Stimulated activated CD8-positive, alpha-beta memory T cell treated with anti-CD3 and anti-CD28 coated beads, Interleukin-4, amount 100 ng/mL, for 1 hour (primary cell): ENCODE measurements around the gene SASS6.

Experiments used
- DNase-seq, 2 donors: peaks; one replicate each; pipeline ENCODE4 v3.0.0-alpha.2; 2020; ENCODE audit warnings: low read depth in 2 of 2, low spot score in 1 of 2

Gene SASS6

DNA sequence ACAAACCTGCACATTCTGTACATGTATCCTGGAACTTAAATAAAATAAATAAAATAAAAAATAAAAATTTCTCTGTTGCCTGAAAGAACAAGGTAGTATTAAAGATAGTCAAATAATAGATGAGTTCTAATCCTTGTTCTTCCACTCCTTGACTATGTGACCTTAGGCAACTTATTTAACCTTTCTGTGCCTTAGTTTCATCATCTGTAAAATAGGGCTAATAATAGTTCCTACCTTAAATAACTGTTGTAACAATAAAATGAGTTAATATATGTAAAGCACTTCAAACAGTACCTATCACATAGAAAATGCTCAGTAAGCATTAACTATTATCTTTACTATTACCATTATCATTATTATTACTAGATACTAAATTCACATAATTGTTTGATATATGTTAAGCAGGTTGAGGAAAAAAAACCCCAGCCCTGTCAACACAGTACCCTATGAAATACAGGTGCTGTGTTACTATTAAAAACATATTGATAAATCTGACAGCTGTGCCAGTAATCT is 23.1 kb downstream of the SASS6 start:
- DNase-seq, result no peak

DNA sequence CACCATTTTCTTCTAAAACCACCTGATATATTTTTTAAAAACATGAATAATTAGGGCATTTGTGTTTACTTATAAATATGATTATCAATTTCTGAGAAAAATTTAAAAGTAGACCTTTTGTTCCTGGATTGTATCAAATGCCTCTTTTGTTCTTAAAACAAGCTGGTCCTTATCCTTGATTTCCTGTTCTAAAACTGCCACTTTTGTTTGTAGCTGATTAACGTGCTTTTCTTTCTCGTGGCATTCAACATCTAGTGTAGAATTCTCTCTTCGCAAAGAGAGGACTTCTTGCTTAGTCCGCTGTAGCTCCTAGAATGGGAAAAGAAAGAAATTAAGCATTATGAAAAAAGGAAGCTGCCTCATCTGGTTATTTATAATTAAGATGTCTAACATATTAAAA is 25.0 kb downstream of the SASS6 start:
- DNase-seq, result no peak

DNA sequence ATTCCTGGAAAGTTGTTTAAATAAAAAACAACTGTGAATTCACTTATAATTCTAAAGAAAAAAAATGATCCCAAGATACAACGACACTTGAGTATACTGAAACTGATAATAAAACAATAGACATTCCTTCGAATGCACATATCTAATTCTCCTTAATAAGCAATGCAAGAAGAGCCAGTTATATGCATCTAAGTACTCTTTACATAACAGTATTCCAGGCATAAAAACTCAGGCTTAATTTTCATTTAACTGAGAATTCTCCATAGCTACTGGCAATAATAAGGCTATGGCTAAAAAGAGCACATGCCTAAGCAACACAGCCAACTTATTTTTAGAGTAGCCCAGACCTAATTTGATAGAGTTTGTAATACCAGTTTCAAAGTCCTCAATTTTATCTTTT is 31.2 kb downstream of the SASS6 start:
- DNase-seq, result no peak

GRCh38 chr1:100100202-100100601 is 32.5 kb downstream of the SASS6 start:
- DNase-seq, result no peak

DNA sequence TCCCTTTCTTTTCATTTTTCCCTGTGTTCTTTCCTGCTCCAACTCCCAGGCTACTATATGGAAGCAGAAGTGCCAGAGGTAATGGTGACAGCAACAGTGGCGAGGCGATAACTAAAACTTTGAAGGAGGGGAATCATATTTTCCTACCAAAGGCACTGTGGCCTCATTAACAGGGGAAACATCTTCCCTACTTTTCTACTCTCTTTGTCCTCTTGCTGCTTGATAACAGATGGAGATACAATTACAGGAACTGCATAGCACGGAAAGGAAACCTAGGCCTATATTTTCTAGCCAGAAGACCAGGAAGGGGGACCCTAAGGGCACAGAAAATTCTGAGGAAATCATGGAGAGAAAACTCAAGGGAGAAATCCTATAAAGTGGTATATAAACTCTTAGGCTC is 42.3 kb downstream of the SASS6 start:
- no peak for DNase-seq

DNA sequence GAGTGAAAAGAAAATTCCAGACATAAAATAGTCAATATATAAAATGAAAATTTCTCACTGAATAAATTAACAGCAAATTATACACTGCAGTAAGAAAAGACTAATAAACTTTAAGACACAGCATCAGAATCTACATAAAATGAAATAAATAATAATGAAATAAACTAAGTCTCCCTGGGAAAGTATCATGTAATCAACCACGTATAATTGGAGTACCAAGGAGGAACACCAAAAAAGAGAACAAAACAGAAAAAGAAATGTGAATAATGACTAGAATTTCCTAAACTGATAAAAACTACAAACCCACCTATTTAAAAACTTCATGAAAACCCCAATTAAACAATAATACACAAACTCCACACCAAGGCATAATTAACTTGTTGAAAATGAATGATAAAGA is 43.6 kb downstream of the SASS6 start:
- DNase-seq, result no peak

DNA sequence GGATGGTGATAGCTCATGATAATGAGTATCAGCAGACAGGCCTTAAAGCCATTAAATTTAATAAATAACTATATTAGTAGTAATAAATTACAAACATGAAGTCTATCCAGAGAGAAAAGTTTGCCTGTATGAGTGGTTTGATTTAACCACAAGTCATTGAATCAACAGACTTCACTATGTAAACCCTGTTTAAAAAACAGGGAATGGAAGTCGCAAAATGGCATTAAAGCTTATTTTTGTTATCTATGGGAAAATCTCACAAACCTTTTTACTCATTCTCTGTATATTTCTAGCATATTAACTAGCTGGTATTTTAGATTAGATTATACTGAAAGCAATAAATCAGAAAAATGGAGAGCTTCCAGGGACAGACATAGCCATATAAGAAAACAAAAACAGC is 45.3 kb downstream of the SASS6 start:
- DNase-seq, result no peak

- DNase-seq, result no peak
Observed at GRCh38 chr1:100080331-100080730, 52.4 kb downstream of the SASS6 start.

DNA sequence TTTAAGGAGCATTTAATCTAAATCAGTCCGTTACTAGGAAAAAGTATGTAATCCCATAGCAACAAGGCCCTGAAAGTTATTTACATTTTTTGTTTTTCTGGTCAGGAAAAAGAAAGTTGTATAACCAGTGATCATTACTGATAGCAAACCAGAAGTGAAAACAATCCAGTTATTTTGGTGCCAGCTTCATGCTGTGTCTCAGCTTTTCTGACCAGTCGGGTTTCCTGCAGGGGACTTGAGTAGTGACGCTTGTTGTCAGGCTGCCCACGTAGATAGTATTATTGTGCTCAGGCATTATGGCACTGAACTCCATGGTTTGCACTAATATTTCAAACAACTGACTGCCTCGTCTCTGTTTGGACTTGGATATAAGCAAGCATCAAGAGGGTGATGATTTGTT is 55.2 kb downstream of the SASS6 start:
- DNase-seq, result no peak

GRCh38 chr1:100076744-100077143 is 56.0 kb downstream of the SASS6 start:
- DNase-seq, result no peak

DNA sequence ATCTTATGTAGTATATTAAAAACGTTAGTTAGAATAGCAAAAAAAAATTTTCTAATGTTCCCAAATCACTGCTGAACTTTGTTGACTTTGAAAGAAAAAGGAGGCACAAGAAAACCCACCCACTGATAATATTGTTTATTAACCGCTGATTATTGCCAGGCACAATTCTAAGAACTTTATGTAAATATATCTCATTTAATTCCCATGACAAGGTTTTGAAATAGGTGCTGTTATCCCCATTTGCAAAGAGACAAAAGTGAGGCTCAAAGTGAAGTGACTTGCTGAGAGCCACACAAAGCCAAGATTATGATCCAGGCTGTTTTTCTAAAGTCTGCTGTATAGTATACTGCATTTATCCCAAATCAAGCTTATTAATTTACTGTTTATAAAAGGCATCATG is 56.4 kb downstream of the SASS6 start:
- DNase-seq, result no peak

DNA sequence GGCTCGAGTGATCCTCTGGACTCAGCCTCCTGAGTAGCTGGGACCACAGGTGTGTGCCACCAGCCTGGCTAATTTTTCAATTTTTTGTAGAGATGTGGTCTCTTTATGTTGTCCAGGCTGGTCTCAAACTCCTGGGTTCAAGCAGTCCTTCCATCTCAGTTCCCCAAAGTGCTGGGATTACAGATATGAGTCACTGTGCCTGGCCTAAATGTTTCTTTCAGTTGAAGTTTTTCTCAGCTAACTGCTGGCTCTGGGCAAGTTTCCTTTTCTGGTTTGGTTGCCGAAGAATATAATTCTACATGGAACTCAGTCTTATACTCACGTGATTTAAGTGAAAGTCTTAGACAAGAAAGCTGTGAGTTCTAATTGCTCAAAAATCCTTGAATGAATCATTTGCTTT is 57.0 kb downstream of the SASS6 start:
- no peak for DNase-seq

- no peak for DNase-seq
Observed at GRCh38 chr1:100074604-100075395, 57.9 kb downstream of the SASS6 start.

GRCh38 chr1:100073531-100073930 is 59.2 kb downstream of the SASS6 start:
- no peak for DNase-seq

DNA sequence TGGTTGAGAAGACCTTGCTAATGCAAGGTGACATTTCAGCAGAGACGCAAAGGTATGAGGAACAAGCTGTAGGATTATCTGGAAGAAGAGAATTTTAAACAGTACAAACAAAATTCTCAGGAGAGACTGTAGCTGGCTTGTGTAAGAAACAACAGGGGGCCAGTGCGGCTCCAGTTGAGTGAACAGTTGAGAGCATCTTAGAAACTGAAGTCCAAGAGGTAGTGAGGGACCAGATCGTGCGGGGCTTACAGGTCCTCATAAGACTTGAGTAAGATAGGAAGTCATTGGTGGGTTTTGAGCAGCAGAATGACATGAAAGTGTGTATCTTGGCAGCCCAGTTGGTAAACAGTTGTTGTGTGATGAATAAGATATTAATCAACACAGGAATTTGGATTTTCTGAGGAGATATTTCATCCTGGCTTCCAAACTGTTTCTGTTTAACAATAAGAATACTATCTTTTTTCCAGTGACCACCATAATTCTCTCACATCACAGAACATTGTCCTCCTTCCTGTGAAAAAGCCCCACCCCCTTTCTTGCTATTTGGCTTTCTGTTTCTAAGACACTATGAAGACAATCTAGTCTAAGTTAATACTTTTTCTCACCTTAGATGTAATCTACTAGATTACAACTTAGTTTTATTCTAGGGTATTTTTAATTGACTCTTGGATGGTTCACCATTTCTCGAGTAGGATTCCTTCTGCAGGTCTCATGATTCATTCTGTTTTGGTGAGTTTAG is 62.4 kb downstream of the SASS6 start:
- no peak for DNase-seq

- no peak for DNase-seq
Observed at GRCh38 chr1:100065969-100066227, 66.8 kb downstream of the SASS6 start.

DNA sequence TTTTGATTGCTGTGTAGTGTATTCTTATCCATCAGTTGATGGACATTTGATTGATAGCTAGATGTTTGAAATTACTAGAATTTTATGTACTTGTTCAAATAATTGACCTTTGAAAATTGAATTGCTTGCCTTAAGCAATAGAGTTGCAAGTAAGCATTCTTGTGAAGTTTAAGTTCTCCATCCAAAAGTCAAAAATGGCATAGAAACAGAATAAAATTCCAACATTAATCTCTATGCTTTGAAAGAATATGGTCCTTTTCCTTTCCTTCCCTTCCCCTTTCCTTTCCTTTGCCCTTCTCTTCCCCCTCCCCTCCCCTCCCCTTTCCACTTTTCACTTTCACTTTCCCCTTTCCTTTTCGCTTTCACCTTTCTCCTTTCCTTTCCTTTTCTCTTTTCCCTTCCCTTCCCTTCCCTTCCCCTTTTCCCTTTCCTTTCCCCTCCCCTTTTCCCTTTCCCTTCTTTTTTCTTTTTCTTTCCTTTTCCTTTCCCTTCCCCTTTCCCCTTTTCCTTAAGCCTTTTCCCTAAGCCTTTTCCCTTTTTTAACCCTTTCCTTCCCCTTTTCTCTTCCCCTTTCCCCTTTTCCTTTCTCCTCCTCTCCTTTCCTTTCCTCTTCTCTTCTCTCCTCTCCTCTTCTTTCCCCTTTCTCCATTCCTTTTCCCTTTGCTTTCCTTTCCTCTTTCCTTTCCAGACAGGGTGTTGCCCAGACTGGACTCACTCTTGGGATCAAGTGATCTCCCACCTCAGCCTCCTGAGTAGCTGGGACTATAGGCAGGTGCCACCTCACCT is 67.4 kb downstream of the SASS6 start:
- DNase-seq, result no peak

- no peak for DNase-seq
Observed at GRCh38 chr1:100061681-100062080, 71.0 kb downstream of the SASS6 start.

GRCh38 chr1:100053727-100054126 is 79.0 kb downstream of the SASS6 start:
- DNase-seq, result no peak

DNA sequence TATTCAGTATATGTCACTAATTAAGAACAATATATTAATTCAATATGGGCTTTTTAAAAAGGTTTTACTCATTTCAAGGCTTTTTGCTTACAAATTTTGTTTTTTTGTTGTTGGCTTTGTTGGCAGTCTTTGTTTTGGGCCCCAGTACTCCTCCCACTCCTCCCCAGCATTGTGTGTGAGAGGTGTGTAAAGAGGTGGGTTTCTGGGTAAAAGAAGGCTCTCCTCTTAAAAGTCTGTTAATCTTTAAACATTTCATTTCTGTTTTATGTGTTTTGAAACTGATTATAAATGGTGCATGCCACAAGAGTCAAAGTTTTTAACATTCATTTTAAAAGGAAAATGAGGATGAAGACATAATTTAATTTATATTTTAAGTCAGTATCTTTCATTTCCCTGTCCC is 79.6 kb downstream of the SASS6 start:
- DNase-seq, result no peak

DNA sequence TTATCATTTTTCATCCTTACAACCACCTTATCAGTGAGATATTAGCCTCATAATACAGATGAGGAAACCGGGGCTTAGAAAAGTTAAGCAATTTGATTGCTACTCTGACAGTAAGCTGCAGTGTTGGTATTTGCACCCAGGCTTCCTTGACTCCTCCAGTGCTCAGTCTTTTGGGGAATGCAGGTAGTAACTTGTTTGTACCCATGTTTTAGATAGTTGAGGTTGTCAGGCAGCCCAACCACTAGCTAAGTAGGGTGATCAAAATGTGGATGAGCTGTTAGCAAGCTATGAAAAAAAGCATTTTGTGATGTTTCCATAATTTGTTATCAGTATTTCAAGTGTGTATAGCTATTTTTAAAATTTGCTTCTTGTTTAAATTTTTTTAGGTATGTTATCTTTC is 80.8 kb downstream of the SASS6 start:
- no peak for DNase-seq

- DNase-seq, result no peak
Observed at GRCh38 chr1:100051401-100051800, 81.3 kb downstream of the SASS6 start.
